ENCODE data around the gene ORAI1.
"Not testable (repeated sequence)": the region's sequence is repeated elsewhere in the genome, so short reads cannot be mapped to it uniquely, and the experiment has no call there.

GRCh38 chr12:121666829-121667228 lies 40.5 kb downstream of the ORAI1 start:
- not testable (repeated sequence) for TF ChIP-seq CTCF, POLR2A (IDR thresholded peaks at IDR 0.05)
